HuH-7 (cell line): ENCODE measurements around the gene DHRSX.

Source experiments
- DNase-seq: peaks from one replicate; pipeline ENCODE4 v3.0.0; 2011; ENCODE audit warnings: low spot score

DHRSX gene

GRCh38 chrX:2452799-2453198 is 48.0 kb downstream of the DHRSX start:
- DNase-seq, result no peak

DNA sequence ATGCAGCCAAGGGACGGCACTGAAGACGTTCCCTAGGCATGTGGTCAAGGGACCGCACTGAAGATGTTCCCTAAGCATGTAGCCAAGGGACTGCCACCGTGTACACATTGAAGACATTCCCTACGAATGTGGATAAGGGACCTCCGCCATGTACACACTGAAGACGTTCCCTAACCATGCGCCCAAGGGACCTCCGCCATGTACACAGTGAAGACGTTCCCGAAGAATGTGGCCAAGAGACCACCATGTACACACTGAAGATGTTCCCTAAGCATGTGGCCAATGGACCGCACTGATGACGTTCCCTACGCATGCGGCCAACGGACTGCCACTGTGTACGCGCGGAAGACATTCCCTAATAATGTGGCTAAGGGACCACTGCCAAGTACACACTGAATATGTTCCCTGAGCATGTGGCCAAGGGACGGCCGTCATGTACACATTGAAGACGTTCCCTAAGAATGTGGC is 48.4 kb downstream of the DHRSX start:
- DNase-seq, result no peak

DNA sequence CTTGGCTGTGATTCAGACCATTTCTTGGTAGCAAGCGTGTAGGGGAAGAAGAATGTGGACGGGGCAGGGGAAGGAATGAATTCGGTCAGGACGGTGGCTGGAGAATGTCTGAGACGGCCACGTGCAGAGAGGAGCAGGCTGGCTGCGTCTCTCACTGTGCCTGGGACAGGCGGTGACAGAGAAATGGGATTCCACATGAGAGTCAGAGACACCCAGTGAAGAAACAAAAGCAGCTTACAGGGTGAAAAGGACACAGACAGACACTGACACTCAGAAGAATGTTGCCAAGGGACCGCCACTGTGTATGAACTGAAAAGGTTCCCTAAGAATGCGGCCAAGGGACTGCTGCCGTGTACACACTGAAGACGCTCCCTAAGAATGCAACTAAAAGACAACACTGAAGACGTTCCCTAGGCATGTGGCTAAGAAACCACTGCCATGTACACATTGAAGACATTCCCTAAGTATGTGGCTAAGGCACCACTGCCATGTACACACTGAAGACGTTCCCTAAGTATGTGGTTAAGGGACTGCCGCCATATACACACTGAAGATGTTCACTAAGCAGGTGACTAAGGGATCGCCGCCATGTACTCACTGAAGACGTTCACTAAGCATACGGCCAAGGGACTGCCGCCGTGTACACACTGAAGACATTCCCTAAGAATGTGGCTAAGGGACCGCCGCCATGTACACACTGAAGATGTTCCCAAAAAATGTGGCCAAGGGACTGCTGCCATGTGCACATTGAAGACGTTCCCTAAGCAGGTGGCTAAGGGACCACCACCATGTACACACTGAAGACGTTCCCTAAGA is 49.1 kb downstream of the DHRSX start:
- no peak for DNase-seq

DNA sequence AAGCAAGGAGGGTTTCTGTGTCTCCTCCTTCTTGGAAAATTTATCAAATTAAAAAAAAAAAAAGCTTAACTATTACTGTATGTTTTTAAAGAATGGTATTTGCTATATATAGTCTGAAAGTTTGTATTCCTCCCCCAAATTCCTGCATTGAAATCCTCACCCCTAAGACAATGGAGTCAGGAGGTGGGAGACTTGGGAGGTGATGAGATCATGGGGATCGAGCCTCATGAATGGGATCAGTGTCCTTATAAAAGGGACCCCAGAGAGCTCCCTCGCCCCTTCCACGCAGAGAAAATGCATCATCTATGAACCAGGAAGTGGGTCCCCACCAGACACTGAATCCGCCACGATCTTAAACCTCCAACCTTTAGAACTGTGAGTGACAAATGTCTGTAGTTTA is 50.1 kb downstream of the DHRSX start:
- DNase-seq, result no peak

GRCh38 chrX:2449135-2449886 is 51.5 kb downstream of the DHRSX start:
- DNase-seq, result no peak

GRCh38 chrX:2447484-2447883 is 53.3 kb downstream of the DHRSX start:
- DNase-seq, result no peak

DNA sequence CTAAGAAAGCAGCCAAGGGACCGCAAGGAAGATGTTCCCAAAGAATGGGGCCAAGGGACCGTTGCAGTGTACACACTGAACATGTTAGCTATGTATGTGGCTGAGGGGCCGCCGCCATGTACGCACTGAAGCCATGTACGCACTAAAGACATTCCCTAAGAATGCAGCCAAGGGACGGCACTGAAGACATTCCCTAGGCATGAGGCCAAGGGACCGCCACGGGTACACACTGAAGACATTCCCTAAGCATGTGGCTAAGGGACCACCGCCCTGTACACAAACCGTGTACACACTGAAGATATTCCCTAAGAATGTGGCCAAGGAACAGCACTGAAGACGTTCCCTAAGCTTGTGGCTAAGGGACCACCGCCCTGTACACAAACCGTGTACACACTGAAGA is 54.0 kb downstream of the DHRSX start:
- no peak for DNase-seq

GRCh38 chrX:2445662-2446623 is 54.8 kb downstream of the DHRSX start:
- DNase-seq, result no peak

GRCh38 chrX:2442694-2443093 is 58.1 kb downstream of the DHRSX start:
- no peak for DNase-seq

- no peak for DNase-seq
Observed at GRCh38 chrX:2441466-2441865, 59.3 kb downstream of the DHRSX start.

DNA sequence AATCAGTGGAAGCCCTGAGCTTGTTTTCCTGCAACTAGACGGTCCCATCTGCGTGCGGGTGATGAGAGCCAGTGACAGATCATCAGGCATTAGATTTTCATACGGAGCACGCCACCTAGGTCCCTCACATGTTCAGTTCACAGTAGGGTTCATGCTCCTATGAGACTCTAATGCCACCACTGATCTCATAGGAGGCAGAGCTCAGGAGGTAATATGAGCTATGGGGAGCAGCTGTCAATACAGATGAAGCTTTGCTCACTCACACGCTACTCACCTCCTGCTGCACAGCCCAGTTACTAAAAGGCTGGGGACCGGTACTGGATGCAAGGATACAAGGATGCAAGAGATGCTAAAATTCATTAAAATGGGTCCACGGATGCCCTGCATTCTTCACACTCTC is 61.2 kb downstream of the DHRSX start:
- no peak for DNase-seq

DNA sequence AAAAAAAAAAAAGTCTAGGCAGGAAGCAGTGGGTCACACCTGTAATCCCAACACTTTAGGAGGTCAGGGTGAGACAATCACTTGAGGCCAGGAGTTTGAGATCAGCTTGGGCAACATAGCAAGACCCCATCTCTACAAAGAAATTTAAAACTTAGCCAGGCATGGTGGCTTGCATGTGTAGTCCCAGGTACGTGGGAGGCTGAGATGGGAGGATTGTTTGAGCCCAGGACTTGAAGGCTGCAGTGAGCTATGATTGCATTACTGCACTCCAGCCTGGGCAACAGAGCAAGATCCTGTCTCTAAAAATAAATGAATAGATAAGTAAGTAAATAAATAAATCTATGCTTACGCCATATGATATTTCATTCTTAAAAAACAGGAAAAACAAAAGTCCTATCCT is 65.3 kb downstream of the DHRSX start:
- DNase-seq, result no peak

GRCh38 chrX:2434270-2435163 is 66.3 kb downstream of the DHRSX start:
- DNase-seq, result no peak

DNA sequence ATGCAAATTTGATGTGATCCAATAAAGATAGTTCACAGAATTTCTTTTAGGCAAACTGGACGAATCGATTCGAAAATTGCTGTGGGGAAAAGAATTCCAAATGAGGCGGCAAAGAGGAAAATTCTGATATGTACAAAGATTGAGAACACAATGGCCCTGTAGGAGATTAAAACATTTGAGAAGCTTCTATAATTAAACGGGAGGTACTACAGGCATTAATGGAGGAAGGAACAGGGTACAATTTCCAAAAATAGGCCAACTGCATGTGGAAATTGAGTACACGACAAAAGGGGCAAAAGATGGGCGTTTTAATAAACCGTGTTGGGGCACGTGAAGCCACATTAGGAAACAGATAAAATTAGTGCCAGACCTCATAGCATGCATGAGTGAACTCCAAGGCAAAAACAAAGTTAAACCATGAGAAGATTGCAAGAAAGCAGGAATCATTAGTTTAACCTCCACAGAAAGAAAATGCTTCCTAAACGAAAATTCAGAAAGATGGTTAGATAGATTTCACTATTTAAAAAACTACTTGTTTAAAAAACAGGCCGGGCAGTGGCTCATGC is 68.4 kb downstream of the DHRSX start:
- no peak for DNase-seq

GRCh38 chrX:2430265-2430825 is 70.4 kb downstream of the DHRSX start:
- DNase-seq, result no peak

- no peak for DNase-seq
Observed at GRCh38 chrX:2427737-2428136, 73.0 kb downstream of the DHRSX start.

GRCh38 chrX:2427147-2427546 is 73.6 kb downstream of the DHRSX start:
- DNase-seq, result no peak

DNA sequence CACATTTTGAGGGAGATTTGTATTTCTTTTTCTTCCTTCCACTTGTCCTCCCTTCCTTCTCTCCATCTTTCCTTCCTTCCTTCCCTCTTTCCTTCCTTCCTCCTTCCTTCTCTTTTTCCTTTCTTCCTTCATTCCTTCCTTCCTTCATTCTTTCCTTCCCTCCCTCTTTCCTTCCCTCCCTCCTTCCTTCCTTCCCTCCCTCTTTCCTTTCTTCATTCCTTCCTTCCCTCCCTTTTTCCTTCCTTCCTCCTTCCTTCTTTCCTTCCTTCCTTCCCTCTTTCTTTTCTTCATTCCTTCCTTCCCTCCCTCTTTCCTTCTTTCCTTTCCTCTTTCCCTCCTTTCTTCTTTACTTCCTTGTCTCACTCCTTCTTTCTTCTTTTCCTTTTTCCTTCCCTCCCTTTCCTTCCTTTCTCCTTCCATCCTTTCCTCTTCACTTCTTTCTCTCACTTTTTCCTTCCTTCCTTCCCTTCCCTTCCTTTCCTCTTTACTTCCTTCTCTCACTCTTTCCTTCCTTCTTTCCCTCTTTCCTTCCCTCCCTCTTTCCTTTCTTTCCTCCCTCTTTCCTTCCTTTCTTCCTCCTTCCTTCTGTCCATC is 74.4 kb downstream of the DHRSX start:
- DNase-seq, result no peak

- no peak for DNase-seq
Observed at GRCh38 chrX:2425286-2426071, 75.3 kb downstream of the DHRSX start.
